HepG2 (cell line): Measurements from ENCODE around the gene TAS2R19. TPM values are rescaled to one million over a fixed set of nuclear protein-coding genes. Genes with fewer than 3 reads are reported as not detected.

Source experiments
- CREM ChIP-seq, 2 experiments: sonication (generic) in 1 of 2; formaldehyde crosslinking in 1 of 2; IDR thresholded peaks; 2 replicates each; pipeline versions ENCODE4 v1.4.0 to v1.6.1; 2016 to 2020; ENCODE audit warnings: antibody characterized with exemption in 1 of 2, mild to moderate bottlenecking in 1 of 2, missing genetic modification reagents in 1 of 2
- DDIT3 ChIP-seq: sonication (generic); formaldehyde crosslinking; IDR thresholded peaks from 2 replicates; pipeline ENCODE4 v1.4.0; 2020; ENCODE audit warnings: mild to moderate bottlenecking, missing genetic modification reagents
- HINFP ChIP-seq: sonication (generic); formaldehyde crosslinking; IDR thresholded peaks from 2 replicates; pipeline ENCODE4 v1.4.0; 2020; ENCODE audit warnings: low read depth, mild to moderate bottlenecking, missing genetic modification reagents
- LCORL ChIP-seq, 2 experiments: fragments of 450-650 bp in 1 of 2; sonication (generic) in 1 of 2; formaldehyde crosslinking in 1 of 2; IDR thresholded peaks; 2 replicates each; pipeline versions ENCODE4 v1.5.0 to v1.6.1; 2017 to 2020; ENCODE audit warnings: antibody characterized with exemption in 1 of 2, missing genetic modification reagents in 1 of 2
- PRDM10 ChIP-seq: sonication (generic); formaldehyde crosslinking; IDR thresholded peaks from 2 replicates; pipeline ENCODE4 v1.4.0; 2020; ENCODE audit warnings: low read depth, missing genetic modification reagents
- TMF1 ChIP-seq: sonication (generic); formaldehyde crosslinking; IDR thresholded peaks from 2 replicates; pipeline ENCODE4 v1.8.1; 2022; ENCODE audit warnings: low read depth, missing genetic modification reagents
- ZNF280D ChIP-seq: sonication (generic); formaldehyde crosslinking; IDR thresholded peaks from 2 replicates; pipeline ENCODE4 v1.5.1; 2020; ENCODE audit warnings: mild to moderate bottlenecking, missing genetic modification reagents
- ZNF3 ChIP-seq: IDR thresholded peaks from 2 replicates; pipeline ENCODE4 v1.7.0; 2017; ENCODE audit warnings: inconsistent platforms
- ZNF549 ChIP-seq: sonication (generic); formaldehyde crosslinking; IDR thresholded peaks from 2 replicates; pipeline ENCODE4 v1.5.0; 2020; ENCODE audit warnings: missing genetic modification reagents
- ZNF644 ChIP-seq: IDR thresholded peaks from 2 replicates; pipeline ENCODE4 v1.6.1; 2016; ENCODE audit warnings: low read depth
- ZNF780A ChIP-seq: sonication (generic); formaldehyde crosslinking; IDR thresholded peaks from 2 replicates; pipeline ENCODE4 v1.8.0; 2022; ENCODE audit warnings: mild to moderate bottlenecking, missing genetic modification reagents, moderate library complexity
- ZNF879 ChIP-seq: sonication (generic); formaldehyde crosslinking; IDR thresholded peaks from 2 replicates; pipeline ENCODE4 v1.8.1; 2023; ENCODE audit warnings: missing genetic modification reagents
- ZSCAN21 ChIP-seq: sonication (generic); formaldehyde crosslinking; IDR thresholded peaks from 2 replicates; pipeline ENCODE4 v1.8.0; 2022; ENCODE audit warnings: mild to moderate bottlenecking, missing genetic modification reagents, moderate library complexity, borderline replicate concordance
- polyA plus RNA-seq, 8 experiments: library from polyadenylated mRNA; depleted of rRNA in 3 of 8; stranded (reverse) in 7 of 8; unstranded in 1 of 8; fragments of >200 nt; fragmentation: Illumina TruSeq in 4 of 8; extraction: Trizol in 4 of 8; gene quantifications; 2 replicates each; pipeline versions ENCODE4 v1.2.1 to v1.2.3, GENCODE V29; 2011 to 2016; ENCODE audit warnings: low read depth in 4 of 8, missing spikeins in 1 of 8, mixed read lengths in 1 of 8; ENCODE audit not compliant: insufficient read depth in 1 of 8
- total RNA-seq, 5 experiments: library from RNA; depleted of rRNA; stranded (reverse); fragments of >200 nt; fragmentation: Illumina TruSeq; extraction: Trizol; gene quantifications; 2 replicates each; pipeline ENCODE4 v1.2.3, GENCODE V29; 2016; ENCODE audit warnings: low read depth in 1 of 5
- TF ChIP-seq, protein P1 (sequence below), 2 experiments: sonication (generic) in 1 of 2; formaldehyde crosslinking in 1 of 2; IDR thresholded peaks; 2 replicates each; pipeline versions ENCODE4 v1.4.0 to v1.6.1; 2018 to 2020; ENCODE audit warnings: missing genetic modification reagents in 2 of 2, borderline replicate concordance in 1 of 2, low read depth in 1 of 2, mild to moderate bottlenecking in 1 of 2, missing biosample characterization in 1 of 2
- TF ChIP-seq, protein P2 (sequence below): sonication (generic); formaldehyde crosslinking; IDR thresholded peaks from 2 replicates; pipeline ENCODE4 v1.9.0; 2022; ENCODE audit warnings: missing genetic modification reagents, mild to moderate bottlenecking, borderline replicate concordance

Gene TAS2R19
- total and polyA plus RNA-seq, 2 of the 13 experiments (the other 11 are each of a cell fraction or from before 2014, with no cell fraction given) = 0.62 to 5.3 TPM

- TF ChIP-seq, protein P1, sequence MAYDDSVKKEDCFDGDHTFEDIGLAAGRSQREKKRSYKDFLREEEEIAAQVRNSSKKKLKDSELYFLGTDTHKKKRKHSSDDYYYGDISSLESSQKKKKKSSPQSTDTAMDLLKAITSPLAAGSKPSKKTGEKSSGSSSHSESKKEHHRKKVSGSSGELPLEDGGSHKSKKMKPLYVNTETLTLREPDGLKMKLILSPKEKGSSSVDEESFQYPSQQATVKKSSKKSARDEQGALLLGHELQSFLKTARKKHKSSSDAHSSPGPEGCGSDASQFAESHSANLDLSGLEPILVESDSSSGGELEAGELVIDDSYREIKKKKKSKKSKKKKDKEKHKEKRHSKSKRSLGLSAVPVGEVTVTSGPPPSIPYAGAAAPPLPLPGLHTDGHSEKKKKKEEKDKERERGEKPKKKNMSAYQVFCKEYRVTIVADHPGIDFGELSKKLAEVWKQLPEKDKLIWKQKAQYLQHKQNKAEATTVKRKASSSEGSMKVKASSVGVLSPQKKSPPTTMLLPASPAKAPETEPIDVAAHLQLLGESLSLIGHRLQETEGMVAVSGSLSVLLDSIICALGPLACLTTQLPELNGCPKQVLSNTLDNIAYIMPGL (CRISPR knock-in tag; IDR thresholded peaks at IDR 0.05; ENCODE audit: borderline replicate concordance in 1 of 2, low read depth in 1 of 2) = no peak
- TF ChIP-seq ZNF644 (CRISPR knock-in tag) (peak; percentile 91), HINFP (CRISPR knock-in tag) (peak; percentile 21; the same call in 1 of the 2 replicates), ZNF549 (no peak), ZNF879 (no peak), CREM (IDR thresholded peaks at IDR 0.05) (peak; percentile 71), CREM (CRISPR knock-in tag; IDR thresholded peaks at IDR 0.05) (no peak), ZNF280D (CRISPR knock-in tag) (no peak), ZNF3 (CRISPR knock-in tag) (no peak), DDIT3 (no peak), LCORL (IDR thresholded peaks at IDR 0.05) (no peak), LCORL (CRISPR knock-in tag; IDR thresholded peaks at IDR 0.05) (0 out of 2 replicates have a peak, but pooled peaks have one; percentile 25), TMF1 (CRISPR knock-in tag) (no peak), ZSCAN21 (CRISPR knock-in tag) (no peak), ZNF780A (no peak), PRDM10 (CRISPR knock-in tag) (no peak)
- TF ChIP-seq, protein P2, sequence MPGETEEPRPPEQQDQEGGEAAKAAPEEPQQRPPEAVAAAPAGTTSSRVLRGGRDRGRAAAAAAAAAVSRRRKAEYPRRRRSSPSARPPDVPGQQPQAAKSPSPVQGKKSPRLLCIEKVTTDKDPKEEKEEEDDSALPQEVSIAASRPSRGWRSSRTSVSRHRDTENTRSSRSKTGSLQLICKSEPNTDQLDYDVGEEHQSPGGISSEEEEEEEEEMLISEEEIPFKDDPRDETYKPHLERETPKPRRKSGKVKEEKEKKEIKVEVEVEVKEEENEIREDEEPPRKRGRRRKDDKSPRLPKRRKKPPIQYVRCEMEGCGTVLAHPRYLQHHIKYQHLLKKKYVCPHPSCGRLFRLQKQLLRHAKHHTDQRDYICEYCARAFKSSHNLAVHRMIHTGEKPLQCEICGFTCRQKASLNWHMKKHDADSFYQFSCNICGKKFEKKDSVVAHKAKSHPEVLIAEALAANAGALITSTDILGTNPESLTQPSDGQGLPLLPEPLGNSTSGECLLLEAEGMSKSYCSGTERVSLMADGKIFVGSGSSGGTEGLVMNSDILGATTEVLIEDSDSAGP (CRISPR knock-in tag) = no peak
These were observed 6.5 kb downstream of the TAS2R19 start (continued) for GRCh38 chr12:11015775-11016430.
